ENCODE results near the gene AFTPH. TPM values are rescaled to one million over a fixed set of nuclear protein-coding genes. Genes with fewer than 3 reads are reported as not detected.

The AFTPH gene
- total RNA-seq, 2 donors from 2014 or later = 32.0 to 52.9 TPM

- peak in 3 of 4 donors; percentile 29 to 55 (median 47) for DNase-seq
- no peak for TF ChIP-seq POLR2A (IDR thresholded peaks at IDR 0.05)
- no peak for TF ChIP-seq CTCF (IDR thresholded peaks at IDR 0.05)
- ATAC-seq = no peak
- Histone ChIP-seq H3K4me3 (no peak overlapping the region), H3K4me1 (peaks cover 39% of the 10 kb centered on the region), H3K27ac (no peak overlapping the region), H3K36me3 (replicated peaks in 1 of 2; ENCODE audit: insufficient read depth in 1 of 2, low read depth in 2 of 2) (no peaks in the 10 kb centered on the region), H3K9me3 (no peaks in the 10 kb centered on the region), H3K27me3 (no peaks in the 10 kb centered on the region)
- intact Hi-C loops (cut with DNase I) = no loop called here
- WGBS, 2 donors = 33 to 40% methylated on average over 6 of the region's 6 CpGs
Observed at GRCh38 chr2:64605026-64605471, 80.9 kb downstream of the AFTPH start.

- peaks cover 39% of the 10 kb centered on the region for H3K4me1 ChIP-seq
- ATAC-seq = no peak
- WGBS, 2 donors = 47 to 50% methylated on average over 5 of the region's 5 CpGs
- no peak for DNase-seq
- H3K9me3 ChIP-seq = no peaks in the 10 kb centered on the region
- no peaks in the 10 kb centered on the region for H3K27me3 ChIP-seq
- H3K4me3 ChIP-seq = no peak overlapping the region
- peak overlapping the region in 3 of 4 donors; percentile 11 to 51 (median 31) for H3K27ac ChIP-seq
- intact Hi-C loops (cut with DNase I) = no loop called here
- no peaks in the 10 kb centered on the region for H3K36me3 ChIP-seq (replicated peaks in 1 of 2; ENCODE audit: insufficient read depth in 1 of 2, low read depth in 2 of 2)
- TF ChIP-seq POLR2A (IDR thresholded peaks at IDR 0.05) = no peak
- TF ChIP-seq CTCF (IDR thresholded peaks at IDR 0.05) = no peak
Observed at GRCh38 chr2:64605991-64606478, 81.9 kb downstream of the AFTPH start.

- peak; percentile 65 for ATAC-seq
- Histone ChIP-seq H3K4me1 (peaks cover 39% of the 10 kb centered on the region), H3K27me3 (no peaks in the 10 kb centered on the region), H3K27ac (peak overlapping the region in 3 of 4 donors; percentile 11 to 51 (median 31)), H3K9me3 (no peaks in the 10 kb centered on the region), H3K4me3 (no peak overlapping the region), H3K36me3 (replicated peaks in 1 of 2; ENCODE audit: insufficient read depth in 1 of 2, low read depth in 2 of 2) (no peaks in the 10 kb centered on the region)
- TF ChIP-seq CTCF (IDR thresholded peaks at IDR 0.05) = no peak
- no peak for TF ChIP-seq POLR2A (IDR thresholded peaks at IDR 0.05)
- 66 to 74% methylated on average over 17 to 21 of the region's 21 CpGs for WGBS, 2 donors
- peak; percentile 55 to 86 (median 74) for DNase-seq
- intact Hi-C loops (cut with DNase I) = no loop called here
Observed at GRCh38 chr2:64606479-64607363, 82.6 kb downstream of the AFTPH start.

GRCh38 chr2:64607381-64608304 lies 83.5 kb downstream of the AFTPH start:
- intact Hi-C loops (cut with DNase I) = no loop called here
- no peak for ATAC-seq

More at GRCh38 chr2:64607381-64608304, 83.5 kb downstream of the AFTPH start:
- TF ChIP-seq CTCF (IDR thresholded peaks at IDR 0.05) (no peak), POLR2A (IDR thresholded peaks at IDR 0.05) (no peak)
- Histone ChIP-seq H3K36me3 (replicated peaks in 1 of 2; ENCODE audit: insufficient read depth in 1 of 2, low read depth in 2 of 2) (no peaks in the 10 kb centered on the region), H3K27me3 (no peaks in the 10 kb centered on the region), H3K4me3 (no peak overlapping the region), H3K27ac (no peak overlapping the region), H3K4me1 (peaks cover 39% of the 10 kb centered on the region), H3K9me3 (no peaks in the 10 kb centered on the region)
- WGBS, 2 donors = 62 to 63% methylated on average over 18 of the region's 18 CpGs
- peak; percentile 18 to 50 (median 42) for DNase-seq

Data from body of pancreas (tissue), 4 donors.